ENCODE measurements around the gene HCRTR2. TPM values are rescaled to one million over a fixed set of nuclear protein-coding genes. Genes with fewer than 3 reads are reported as not detected.
A peak's percentile ranks its signal among the peaks of the same experiment; 100 is the strongest.

Gene HCRTR2
- total RNA-seq, 6 donors from 2014 or later: 0.17 TPM; not detected in 5

DNA sequence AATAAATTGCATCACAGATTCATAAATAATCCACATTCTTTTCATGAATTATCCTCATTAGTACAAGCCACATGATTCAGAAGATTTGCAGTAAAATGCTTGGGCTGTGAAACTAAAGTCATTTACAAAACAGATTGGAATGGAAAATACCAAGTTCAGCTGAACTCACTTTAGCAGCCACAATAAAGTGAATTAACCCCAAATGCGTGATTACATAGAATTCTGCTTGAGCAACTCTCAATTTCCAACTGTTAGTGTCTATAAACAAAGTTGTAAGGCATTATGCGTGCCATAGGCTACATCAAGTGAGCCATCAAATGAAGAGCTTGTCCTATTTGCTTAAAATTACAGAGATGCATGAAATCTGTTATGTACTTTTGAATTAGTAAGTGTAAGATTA lies 92.6 kb downstream of the HCRTR2 start:
- ATAC-seq (ENCODE audit: low FRiP score in 2 of 2) (no peak), DNase-seq (no peak)
- WGBS, 2 donors: 77 to 81% methylated on average over 2 of the region's 2 CpGs
- H3K36me3 ChIP-seq: no peaks in the 10 kb centered on the region
- H3K27me3 ChIP-seq: no peaks in the 10 kb centered on the region
- no peak overlapping the region for H3K4me3 ChIP-seq
- H3K27ac ChIP-seq: no peak overlapping the region
- TF ChIP-seq POLR2A (IDR thresholded peaks at IDR 0.05) (no peak), CTCF (IDR thresholded peaks at IDR 0.05) (no peak), POLR2AphosphoS5 (IDR thresholded peaks at IDR 0.05) (no peak), EP300 (IDR thresholded peaks at IDR 0.05) (no peak)
- H3K9me3 ChIP-seq: no peaks in the 10 kb centered on the region
- H3K4me1 ChIP-seq: no peaks in the 10 kb centered on the region

DNA sequence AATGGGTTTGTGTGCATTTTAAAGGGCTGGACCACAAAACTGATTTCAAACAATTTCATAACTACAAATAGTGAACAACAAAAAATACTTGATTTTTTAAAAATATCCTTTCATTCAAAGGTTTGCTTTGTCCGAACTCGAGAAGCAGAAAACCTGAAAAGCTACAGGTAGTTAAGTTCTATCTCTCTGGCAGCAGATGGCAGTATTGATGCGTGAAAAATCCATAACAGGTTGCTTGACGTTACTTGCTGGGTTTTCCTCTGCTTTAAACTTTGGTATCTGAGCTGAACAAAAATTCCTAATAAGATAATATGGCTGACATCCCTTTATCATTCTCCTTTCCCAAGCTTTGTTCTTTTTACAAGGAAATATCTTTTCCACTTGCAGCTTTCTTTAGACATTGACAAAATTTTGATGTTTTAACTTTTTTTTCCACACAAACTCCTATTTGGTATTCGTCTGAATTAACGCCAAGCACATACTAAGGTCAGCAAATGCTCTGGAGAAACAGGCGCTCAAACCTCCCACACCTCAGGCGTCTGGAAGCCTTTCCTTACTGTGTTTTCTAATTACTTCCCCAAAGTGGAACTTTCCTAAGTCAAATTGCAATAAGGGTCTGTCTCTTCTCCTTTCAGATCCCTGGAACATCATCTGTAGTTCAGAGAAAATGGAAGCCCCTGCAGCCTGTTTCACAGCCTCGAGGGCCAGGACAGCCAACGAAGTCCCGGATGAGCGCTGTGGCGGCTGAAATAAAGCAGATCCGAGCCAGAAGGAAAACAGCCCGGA lies 102.6 kb downstream of the HCRTR2 start:
- TF ChIP-seq CTCF (IDR thresholded peaks at IDR 0.05) (peak in 4 of 6 experiments; percentile 21 to 60 (median 46)), POLR2A (IDR thresholded peaks at IDR 0.05) (no peak), POLR2AphosphoS5 (IDR thresholded peaks at IDR 0.05) (no peak), EP300 (IDR thresholded peaks at IDR 0.05) (no peak)
- 34 to 41% methylated on average over 15 of the region's 15 CpGs for WGBS, 2 donors
- H3K9me3 ChIP-seq: no peaks in the 10 kb centered on the region
- ATAC-seq (ENCODE audit: low FRiP score in 2 of 2) (peak in 1 of 2 donors; percentile 78), DNase-seq (no peak)
- H3K27ac ChIP-seq: no peak overlapping the region
- H3K36me3 ChIP-seq: no peaks in the 10 kb centered on the region
- no peaks in the 10 kb centered on the region for H3K27me3 ChIP-seq
- no peaks in the 10 kb centered on the region for H3K4me1 ChIP-seq
- H3K4me3 ChIP-seq: peak overlapping the region in 1 of 4 donors; percentile 24

- WGBS, 2 donors: 83% methylated on average over 5 of the region's 5 CpGs
- TF ChIP-seq POLR2A (IDR thresholded peaks at IDR 0.05): no peak
- no peak for TF ChIP-seq EP300 (IDR thresholded peaks at IDR 0.05)
- TF ChIP-seq POLR2AphosphoS5 (IDR thresholded peaks at IDR 0.05): no peak
- TF ChIP-seq CTCF (IDR thresholded peaks at IDR 0.05): no peak
- Histone ChIP-seq H3K27ac (no peak overlapping the region), H3K4me1 (no peaks in the 10 kb centered on the region), H3K4me3 (no peak overlapping the region), H3K27me3 (no peaks in the 10 kb centered on the region), H3K9me3 (no peaks in the 10 kb centered on the region), H3K36me3 (no peaks in the 10 kb centered on the region)
- DNase-seq (no peak), ATAC-seq (ENCODE audit: low FRiP score in 2 of 2) (no peak)
Observed at GRCh38 chr6:55277646-55278045, 103.3 kb downstream of the HCRTR2 start.

DNA sequence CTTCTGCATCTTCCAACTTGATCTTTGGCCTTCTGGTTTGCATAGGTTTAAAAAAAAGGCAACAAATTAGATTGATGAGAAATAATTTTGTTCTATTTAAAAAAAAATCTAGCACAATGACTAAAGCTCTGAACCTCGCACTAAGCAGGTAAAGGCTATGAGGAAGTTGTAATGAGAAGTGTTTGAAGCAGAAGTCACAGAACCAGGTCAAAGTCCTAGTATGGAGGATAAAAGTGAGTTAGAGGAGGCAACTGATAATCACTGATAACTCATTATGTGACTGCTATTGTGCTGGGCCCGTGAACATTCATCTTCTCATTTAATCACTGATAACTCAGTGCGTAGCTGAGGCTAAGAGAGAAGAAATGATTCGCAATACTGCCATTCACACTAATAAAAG lies 106.9 kb downstream of the HCRTR2 start:
- 64 to 67% methylated on average over 4 of the region's 4 CpGs for WGBS, 2 donors
- H3K9me3 ChIP-seq: no peaks in the 10 kb centered on the region
- H3K27ac ChIP-seq: no peak overlapping the region
- H3K27me3 ChIP-seq: no peaks in the 10 kb centered on the region
- ATAC-seq (ENCODE audit: low FRiP score in 2 of 2): no peak
- H3K36me3 ChIP-seq: no peaks in the 10 kb centered on the region
- no peaks in the 10 kb centered on the region for H3K4me1 ChIP-seq
- no peak overlapping the region for H3K4me3 ChIP-seq
- no peak for DNase-seq
- TF ChIP-seq EP300 (IDR thresholded peaks at IDR 0.05): no peak
- no peak for TF ChIP-seq POLR2AphosphoS5 (IDR thresholded peaks at IDR 0.05)
- no peak for TF ChIP-seq CTCF (IDR thresholded peaks at IDR 0.05)
- no peak for TF ChIP-seq POLR2A (IDR thresholded peaks at IDR 0.05)

- 42 to 47% methylated on average over 6 of the region's 6 CpGs for WGBS, 2 donors
- TF ChIP-seq POLR2AphosphoS5 (IDR thresholded peaks at IDR 0.05) (no peak), EP300 (IDR thresholded peaks at IDR 0.05) (no peak), POLR2A (IDR thresholded peaks at IDR 0.05) (no peak), CTCF (IDR thresholded peaks at IDR 0.05) (no peak)
Observed at GRCh38 chr6:55282115-55282514, 107.8 kb downstream of the HCRTR2 start.

More at GRCh38 chr6:55282115-55282514, 107.8 kb downstream of the HCRTR2 start:
- ATAC-seq (ENCODE audit: low FRiP score in 2 of 2) (no peak), DNase-seq (peak in 1 of 2 donors; percentile 30)
- no peaks in the 10 kb centered on the region for H3K4me1 ChIP-seq
- no peak overlapping the region for H3K4me3 ChIP-seq
- H3K9me3 ChIP-seq: no peaks in the 10 kb centered on the region
- no peaks in the 10 kb centered on the region for H3K27me3 ChIP-seq
- no peak overlapping the region for H3K27ac ChIP-seq
- no peaks in the 10 kb centered on the region for H3K36me3 ChIP-seq

Measured in upper lobe of left lung (tissue), 6 donors.